ENCODE measurements around the gene LIX1.

LIX1 gene

DNA sequence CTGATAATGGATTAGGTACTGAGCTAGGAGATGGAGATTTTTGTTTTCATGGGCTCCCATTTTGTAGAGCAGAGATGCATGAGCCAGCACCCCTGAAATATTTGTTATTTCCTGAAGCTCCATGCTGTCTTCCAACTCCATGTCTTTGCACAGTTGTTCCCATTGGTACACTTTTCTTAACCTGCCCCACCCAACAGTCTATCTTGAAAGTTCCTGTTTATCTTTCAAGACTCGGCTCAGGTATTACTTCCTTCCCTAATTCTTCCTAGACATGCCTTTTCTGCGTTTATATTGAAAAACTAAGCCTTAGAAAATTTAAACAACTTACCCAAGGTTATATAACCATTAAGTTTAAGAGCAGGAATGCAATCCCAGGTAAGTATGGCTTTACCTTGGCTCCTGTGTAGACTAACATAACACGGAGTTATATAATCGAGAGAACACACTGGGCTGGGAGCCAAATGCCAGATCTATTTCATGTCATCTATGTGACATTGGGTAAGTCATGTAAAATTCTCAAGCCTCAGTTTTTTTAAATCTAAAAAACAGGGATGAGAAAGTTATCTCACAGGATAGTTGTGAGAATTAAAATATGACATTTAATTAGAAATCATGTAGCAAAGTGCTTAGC, 67.4 kb downstream of the LIX1 start:
- DNase-seq (ENCODE audit: low read depth in 3 of 3): no peak

DNA sequence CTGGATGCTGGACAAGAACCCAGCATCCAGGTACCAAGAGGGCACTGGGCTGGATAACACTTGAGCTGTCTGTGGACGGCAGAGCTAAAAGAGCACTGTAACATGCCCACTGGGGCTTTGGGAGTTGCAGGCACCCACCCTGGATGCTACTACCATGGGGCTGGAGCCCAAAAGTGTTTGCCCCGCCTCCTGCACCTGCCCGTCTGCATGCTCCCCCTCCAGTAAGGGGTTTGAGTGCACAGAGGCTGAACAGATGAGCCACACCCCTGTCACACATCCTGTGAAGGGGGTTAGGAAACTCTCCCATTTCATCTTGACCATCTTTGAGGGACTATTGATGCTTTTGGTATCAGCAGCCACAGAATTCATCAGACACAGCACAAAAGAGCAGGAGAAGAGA, 69.0 kb downstream of the LIX1 start:
- DNase-seq (ENCODE audit: low read depth in 3 of 3): no peak

DNA sequence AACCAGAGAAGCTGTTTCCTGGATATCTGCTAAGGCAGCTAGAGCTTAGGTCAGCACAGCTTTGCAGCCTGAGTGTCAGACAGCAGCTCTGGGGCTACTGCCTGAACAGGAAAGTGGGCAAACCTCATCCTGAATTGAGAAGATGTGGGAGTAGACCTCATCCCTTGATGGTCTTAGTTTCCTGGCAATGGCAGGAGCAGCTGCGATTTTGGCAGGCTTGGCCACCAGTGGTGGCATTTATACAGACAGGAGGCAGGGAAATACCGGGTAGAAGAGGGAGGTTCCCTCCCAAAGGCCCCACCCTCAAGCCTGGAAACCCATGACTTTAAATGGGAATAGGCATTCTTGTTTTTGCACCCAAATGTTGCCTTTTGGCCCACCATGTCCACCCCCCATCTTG, 69.7 kb downstream of the LIX1 start:
- no peak for DNase-seq (ENCODE audit: low read depth in 3 of 3)

- DNase-seq (ENCODE audit: low read depth in 3 of 3): no peak
These were observed 70.4 kb downstream of the LIX1 start for GRCh38 chr5:97071993-97072392.

GRCh38 chr5:97071101-97071500, 71.3 kb downstream of the LIX1 start:
- no peak for DNase-seq (ENCODE audit: low read depth in 3 of 3)

DNA sequence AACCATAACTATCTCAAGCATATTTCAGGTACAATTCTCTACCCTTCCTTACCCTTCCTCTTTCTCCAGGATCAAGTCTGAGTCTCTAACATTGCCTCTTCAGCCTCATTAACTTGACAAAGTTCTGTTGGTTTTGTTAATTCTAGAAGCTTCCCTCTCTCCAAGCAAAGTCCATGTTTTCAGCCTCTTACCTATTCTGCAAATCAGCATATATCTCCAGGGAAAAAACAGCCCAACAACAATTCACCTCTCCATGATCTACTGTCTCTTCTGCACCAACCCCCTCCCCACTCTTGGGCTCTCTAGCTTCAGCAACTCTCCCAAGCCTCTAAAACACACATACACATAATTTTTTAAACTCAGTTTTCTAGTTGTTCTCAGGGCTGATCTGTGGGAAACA, 72.2 kb downstream of the LIX1 start:
- DNase-seq (ENCODE audit: low read depth in 3 of 3): no peak

DNA sequence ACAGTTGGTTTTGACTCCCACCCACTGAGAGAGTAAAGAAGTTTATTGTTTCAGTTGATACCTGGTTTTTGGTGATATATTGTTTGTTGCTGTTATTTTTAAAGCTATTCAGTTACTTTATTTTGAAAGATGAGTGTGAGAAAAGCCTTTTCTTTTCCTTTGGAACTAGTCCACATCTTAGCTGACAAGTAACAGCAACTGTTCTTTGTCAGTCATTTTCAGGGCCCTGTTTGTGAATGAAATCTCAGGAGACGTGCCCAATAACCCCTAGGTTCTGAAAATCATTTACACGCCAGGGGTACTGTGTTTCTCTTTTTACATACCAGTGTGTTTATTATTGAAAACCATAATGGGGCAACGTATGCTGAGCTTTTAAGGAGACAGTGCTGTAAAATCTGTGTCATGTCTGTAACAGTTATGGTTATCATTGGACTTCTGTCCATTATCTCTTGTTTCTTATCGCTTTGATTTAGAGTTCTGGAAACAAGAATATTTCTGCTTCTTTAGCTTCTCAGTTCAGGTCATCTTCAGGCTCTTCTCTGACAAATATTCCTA, 75.0 kb downstream of the LIX1 start:
- no peak for DNase-seq (ENCODE audit: low read depth in 3 of 3)

- DNase-seq (ENCODE audit: low read depth in 3 of 3): no peak
These were observed 76.9 kb downstream of the LIX1 start for GRCh38 chr5:97065475-97065874.

DNA sequence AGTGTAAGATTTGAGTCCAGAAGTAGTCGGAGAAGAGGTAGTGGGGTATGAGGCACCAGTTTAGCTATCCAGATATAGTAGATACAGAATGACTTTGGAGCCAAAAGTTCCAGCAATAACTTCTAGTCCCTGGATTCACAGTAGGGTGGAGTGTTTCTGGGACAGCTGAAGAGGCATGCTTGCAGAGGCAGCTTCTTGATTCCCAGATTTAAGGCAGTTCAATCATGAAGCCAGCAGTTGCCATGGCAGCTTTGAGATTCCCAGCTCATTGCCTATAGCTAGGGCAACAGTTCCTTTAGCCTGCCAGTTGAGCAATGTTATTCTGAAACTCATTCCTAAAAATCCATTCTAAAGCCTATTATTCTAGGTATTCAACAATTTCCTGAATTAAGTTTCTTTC, 79.2 kb downstream of the LIX1 start:
- DNase-seq (ENCODE audit: low read depth in 3 of 3): no peak

- DNase-seq (ENCODE audit: low read depth in 3 of 3): no peak
These were observed 80.4 kb downstream of the LIX1 start for GRCh38 chr5:97062046-97062445.

GRCh38 chr5:97056263-97056662, 86.1 kb downstream of the LIX1 start:
- no peak for DNase-seq (ENCODE audit: low read depth in 3 of 3)

- no peak for DNase-seq (ENCODE audit: low read depth in 3 of 3)
These were observed 93.2 kb downstream of the LIX1 start for GRCh38 chr5:97049175-97049574.

- DNase-seq (ENCODE audit: low read depth in 3 of 3): no peak
These were observed 95.3 kb downstream of the LIX1 start for GRCh38 chr5:97047076-97047475.

DNA sequence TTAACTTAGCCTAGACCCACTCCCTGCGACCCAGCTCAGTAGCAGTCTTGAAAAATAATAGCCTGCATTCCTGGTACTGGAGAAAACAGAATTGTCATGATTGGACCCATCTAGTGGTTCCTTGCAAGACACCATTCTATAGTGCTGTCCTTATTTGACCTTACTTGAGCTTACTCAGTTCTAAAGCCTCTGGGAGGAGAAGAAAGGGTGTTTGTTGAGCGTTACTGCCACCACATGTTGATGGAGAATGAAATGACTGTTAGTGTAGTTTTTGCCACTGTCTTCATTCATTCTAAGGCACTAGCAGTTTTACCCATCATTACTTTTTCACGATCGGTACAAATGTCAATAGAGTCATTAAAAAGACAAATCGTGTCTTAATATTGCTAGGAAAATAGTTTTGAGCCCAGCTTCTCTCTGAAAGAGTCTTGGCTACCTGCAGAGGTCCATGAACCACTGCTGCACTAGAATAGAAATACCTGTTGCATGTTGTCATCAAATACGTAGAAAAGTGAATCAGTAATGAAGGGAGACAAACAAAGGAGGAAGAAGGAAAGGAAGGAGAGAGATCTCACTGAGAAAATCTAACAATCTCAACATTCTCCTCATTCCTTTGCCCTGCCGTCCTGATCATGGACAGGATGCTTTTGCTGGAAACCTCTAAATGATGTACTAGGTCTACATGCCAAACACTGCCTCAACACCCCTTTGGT, 96.0 kb downstream of the LIX1 start:
- DNase-seq (ENCODE audit: low read depth in 3 of 3): no peak

- no peak for DNase-seq (ENCODE audit: low read depth in 3 of 3)
These were observed 98.4 kb downstream of the LIX1 start for GRCh38 chr5:97044052-97044451.

DNA sequence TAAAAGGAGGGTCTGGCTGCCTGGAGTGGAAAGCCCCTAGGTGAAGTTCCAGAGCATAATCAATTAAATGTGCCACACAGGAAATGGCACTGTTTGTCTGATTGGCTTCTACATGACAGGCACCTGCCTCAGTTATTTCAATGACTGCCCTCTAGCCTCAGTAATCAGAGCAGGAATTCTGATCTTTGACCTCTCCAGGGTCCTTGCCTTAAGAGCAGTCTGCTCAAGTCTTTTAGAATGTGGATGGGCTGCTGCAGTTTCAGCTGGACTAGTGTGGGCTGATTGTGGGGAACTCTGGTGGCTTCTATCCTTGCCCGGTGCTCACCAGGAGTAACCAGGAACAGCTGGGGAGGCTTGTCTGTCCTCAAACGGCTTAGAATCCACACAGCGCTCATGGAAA, 98.9 kb downstream of the LIX1 start:
- no peak for DNase-seq (ENCODE audit: low read depth in 3 of 3)

DNA sequence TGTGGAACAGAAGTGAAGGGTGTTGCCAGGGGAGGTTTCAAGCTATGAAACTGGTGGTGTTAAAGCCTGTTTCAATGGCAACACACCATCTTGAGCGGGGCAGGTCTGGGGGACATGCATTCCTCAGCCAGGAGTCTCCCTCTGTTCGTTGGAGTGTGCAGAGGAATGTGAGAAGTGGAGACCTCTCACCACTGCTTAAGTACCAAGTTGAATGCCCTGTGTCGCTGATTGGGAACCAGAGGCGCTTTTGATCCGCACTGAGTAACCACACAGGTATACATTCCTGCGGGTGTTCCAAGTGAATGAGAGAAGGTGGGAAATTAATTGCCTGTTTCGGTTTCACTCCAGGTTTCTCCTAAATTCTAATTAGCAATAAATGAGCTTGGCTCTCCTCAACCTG, 99.4 kb downstream of the LIX1 start:
- no peak for DNase-seq (ENCODE audit: low read depth in 3 of 3)
